ENCODE data around the gene MDC1. TPM values are rescaled to one million over a fixed set of nuclear protein-coding genes. Genes with fewer than 3 reads are reported as not detected.
"Not testable (repeated sequence)": the region's sequence is repeated elsewhere in the genome, so short reads cannot be mapped to it uniquely, and the experiment has no call there.

Gene MDC1
- total RNA-seq, 1 donor from 2014 or later: 13.1 TPM

GRCh38 chr6:30672445-30673253 is 44.4 kb downstream of the MDC1 start, which contains the start of gene DHX16:
TSS of gene DHX16 (minus strand) at chr6:30673006. CDS start at chr6:30672841, 165 bp downstream.
- DNase-seq (ENCODE audit: missing footprints) (peak; percentile 95), ATAC-seq (peak; percentile 92)
- intact Hi-C loops (cut with DNase I): loop anchor here (5.0 kb wide), 1 partner anchor 55 kb away; the partner anchor contains the start of genes MRPS18B and PPP1R10

GRCh38 chr6:30670760-30671527 is 46.1 kb downstream of the MDC1 start:
- intact Hi-C loops (cut with DNase I): loop anchor here (5.0 kb wide), 1 partner anchor 54 kb away; the partner anchor contains the start of genes MRPS18B and PPP1R10
- DNase-seq (ENCODE audit: missing footprints) (no peak), ATAC-seq (no peak)

GRCh38 chr6:30666300-30666699 is 50.8 kb downstream of the MDC1 start:
- DNase-seq (ENCODE audit: missing footprints); ATAC-seq; intact Hi-C loops (cut with DNase I): not testable (repeated sequence)

- ATAC-seq (no peak), DNase-seq (ENCODE audit: missing footprints) (no peak)
- intact Hi-C loops (cut with DNase I): no loop called here
Measured at GRCh38 chr6:30664994-30665767, 51.9 kb downstream of the MDC1 start.

- DNase-seq (ENCODE audit: missing footprints); intact Hi-C loops (cut with DNase I); ATAC-seq: not testable (repeated sequence)
Measured at GRCh38 chr6:30657922-30658321, 59.2 kb downstream of the MDC1 start.

- ATAC-seq: no peak
- no peak for DNase-seq (ENCODE audit: missing footprints)
- intact Hi-C loops (cut with DNase I): no loop called here
Measured at GRCh38 chr6:30657454-30657853, 59.6 kb downstream of the MDC1 start.

- ATAC-seq: no peak
- intact Hi-C loops (cut with DNase I): no loop called here
- DNase-seq (ENCODE audit: missing footprints): no peak
Measured at GRCh38 chr6:30656513-30656912, 60.6 kb downstream of the MDC1 start.

GRCh38 chr6:30655743-30656094 is 61.4 kb downstream of the MDC1 start:
- no peak for ATAC-seq
- intact Hi-C loops (cut with DNase I): no loop called here

GRCh38 chr6:30654798-30655742 is 62.0 kb downstream of the MDC1 start:
- intact Hi-C loops (cut with DNase I): no loop called here
- DNase-seq (ENCODE audit: missing footprints): no peak
- ATAC-seq: no peak

More at GRCh38 chr6:30655743-30656094, 61.4 kb downstream of the MDC1 start:
- no peak for DNase-seq (ENCODE audit: missing footprints)

GRCh38 chr6:30651143-30651542 is 65.9 kb downstream of the MDC1 start:
- ATAC-seq (no peak), DNase-seq (ENCODE audit: missing footprints) (no peak)
- intact Hi-C loops (cut with DNase I): no loop called here

Other genes with a start within 250 kb of the MDC1 start
- 152 TPM for gene HLA-E, start 227.8 kb downstream of the MDC1 start, total RNA-seq
- 18.3 TPM for gene GNL1, start 160.8 kb downstream of the MDC1 start, total RNA-seq
- 2.8 TPM for gene PRR3, start 160.0 kb downstream of the MDC1 start, total RNA-seq
- 39.5 TPM for gene ABCF1, start 145.8 kb downstream of the MDC1 start, total RNA-seq
- gene PPP1R10, start 100.0 kb downstream of the MDC1 start, total RNA-seq: 33.5 TPM
- 129 TPM for gene MRPS18B, start 99.4 kb downstream of the MDC1 start, total RNA-seq
- gene ATAT1, start 90.4 kb downstream of the MDC1 start, total RNA-seq: 1.9 TPM
- gene C6orf136, start 70.1 kb downstream of the MDC1 start, total RNA-seq: 54.1 TPM
- 20.6 TPM for gene DHX16, start 44.3 kb downstream of the MDC1 start, total RNA-seq
- 18.2 TPM for gene PPP1R18, start 30.6 kb downstream of the MDC1 start, total RNA-seq
- 5.7 TPM for gene NRM, start 26.3 kb downstream of the MDC1 start, total RNA-seq
- 254 TPM for gene TUBB, start 3.1 kb upstream of the MDC1 start, total RNA-seq
- 240 TPM for gene FLOT1, start 25.4 kb upstream of the MDC1 start, total RNA-seq
- 19.2 TPM for gene IER3, start 27.3 kb upstream of the MDC1 start, total RNA-seq
- gene DDR1, start 167.2 kb upstream of the MDC1 start, total RNA-seq: 32.5 TPM
- 22.2 TPM for gene GTF2H4, start 190.9 kb upstream of the MDC1 start, total RNA-seq
- gene VARS2, start 197.0 kb upstream of the MDC1 start, total RNA-seq: 18.3 TPM
- not detected for gene SFTA2, start 214.9 kb upstream of the MDC1 start, total RNA-seq
- not detected for gene MUCL3, start 223.7 kb upstream of the MDC1 start, total RNA-seq